ENCODE data around the gene RPS6KL1.

The RPS6KL1 gene

GRCh38 chr14:74913393-74913910 lies 9.6 kb downstream of the RPS6KL1 start:
- DNase-seq (ENCODE audit: low read depth, low spot score) = no peak

GRCh38 chr14:74912801-74913200 lies 10.3 kb downstream of the RPS6KL1 start:
- DNase-seq (ENCODE audit: low read depth, low spot score) = no peak

- no peak for DNase-seq (ENCODE audit: low read depth, low spot score)
Observed at GRCh38 chr14:74912111-74912510, 10.9 kb downstream of the RPS6KL1 start.

- DNase-seq (ENCODE audit: low read depth, low spot score) = no peak
Observed at GRCh38 chr14:74911704-74912103, 11.4 kb downstream of the RPS6KL1 start.

GRCh38 chr14:74911221-74911620 lies 11.8 kb downstream of the RPS6KL1 start:
- no peak for DNase-seq (ENCODE audit: low read depth, low spot score)

GRCh38 chr14:74910556-74910955 lies 12.5 kb downstream of the RPS6KL1 start:
- DNase-seq (ENCODE audit: low read depth, low spot score) = no peak

GRCh38 chr14:74909911-74910310 lies 13.1 kb downstream of the RPS6KL1 start:
- DNase-seq (ENCODE audit: low read depth, low spot score) = no peak

- DNase-seq (ENCODE audit: low read depth, low spot score) = no peak
Observed at GRCh38 chr14:74909501-74909900, 13.6 kb downstream of the RPS6KL1 start.

- no peak for DNase-seq (ENCODE audit: low read depth, low spot score)
Observed at GRCh38 chr14:74908861-74909341, 14.2 kb downstream of the RPS6KL1 start.

GRCh38 chr14:74907744-74908143 lies 15.3 kb downstream of the RPS6KL1 start:
- DNase-seq (ENCODE audit: low read depth, low spot score) = no peak

GRCh38 chr14:74906925-74907521 lies 16.0 kb downstream of the RPS6KL1 start:
- no peak for DNase-seq (ENCODE audit: low read depth, low spot score)

- peak; percentile 72 for DNase-seq (ENCODE audit: low read depth, low spot score)
Observed at GRCh38 chr14:74905595-74906142, 17.4 kb downstream of the RPS6KL1 start.

- DNase-seq (ENCODE audit: low read depth, low spot score) = no peak
Observed at GRCh38 chr14:74904635-74905503, 18.2 kb downstream of the RPS6KL1 start.

- peak; percentile 68 for DNase-seq (ENCODE audit: low read depth, low spot score)
Observed at GRCh38 chr14:74902941-74903705, 19.9 kb downstream of the RPS6KL1 start.

GRCh38 chr14:74898694-74899093 lies 24.4 kb downstream of the RPS6KL1 start:
- DNase-seq (ENCODE audit: low read depth, low spot score) = no peak

GRCh38 chr14:74898083-74898482 lies 25.0 kb downstream of the RPS6KL1 start:
- DNase-seq (ENCODE audit: low read depth, low spot score) = no peak

GRCh38 chr14:74897642-74898041 lies 25.4 kb downstream of the RPS6KL1 start:
- DNase-seq (ENCODE audit: low read depth, low spot score) = no peak

- no peak for DNase-seq (ENCODE audit: low read depth, low spot score)
Observed at GRCh38 chr14:74896400-74896799, 26.7 kb downstream of the RPS6KL1 start.

- no peak for DNase-seq (ENCODE audit: low read depth, low spot score)
Observed at GRCh38 chr14:74893614-74894091, 29.4 kb downstream of the RPS6KL1 start.

- no peak for DNase-seq (ENCODE audit: low read depth, low spot score)
Observed at GRCh38 chr14:74892745-74893144, 30.3 kb downstream of the RPS6KL1 start.

- DNase-seq (ENCODE audit: low read depth, low spot score) = no peak
Observed at GRCh38 chr14:74891870-74892269, 31.2 kb downstream of the RPS6KL1 start.

- DNase-seq (ENCODE audit: low read depth, low spot score) = no peak
Observed at GRCh38 chr14:74890262-74890661, 32.8 kb downstream of the RPS6KL1 start.
